Measurements from ENCODE around the gene NCOA3.

The NCOA3 gene

DNA sequence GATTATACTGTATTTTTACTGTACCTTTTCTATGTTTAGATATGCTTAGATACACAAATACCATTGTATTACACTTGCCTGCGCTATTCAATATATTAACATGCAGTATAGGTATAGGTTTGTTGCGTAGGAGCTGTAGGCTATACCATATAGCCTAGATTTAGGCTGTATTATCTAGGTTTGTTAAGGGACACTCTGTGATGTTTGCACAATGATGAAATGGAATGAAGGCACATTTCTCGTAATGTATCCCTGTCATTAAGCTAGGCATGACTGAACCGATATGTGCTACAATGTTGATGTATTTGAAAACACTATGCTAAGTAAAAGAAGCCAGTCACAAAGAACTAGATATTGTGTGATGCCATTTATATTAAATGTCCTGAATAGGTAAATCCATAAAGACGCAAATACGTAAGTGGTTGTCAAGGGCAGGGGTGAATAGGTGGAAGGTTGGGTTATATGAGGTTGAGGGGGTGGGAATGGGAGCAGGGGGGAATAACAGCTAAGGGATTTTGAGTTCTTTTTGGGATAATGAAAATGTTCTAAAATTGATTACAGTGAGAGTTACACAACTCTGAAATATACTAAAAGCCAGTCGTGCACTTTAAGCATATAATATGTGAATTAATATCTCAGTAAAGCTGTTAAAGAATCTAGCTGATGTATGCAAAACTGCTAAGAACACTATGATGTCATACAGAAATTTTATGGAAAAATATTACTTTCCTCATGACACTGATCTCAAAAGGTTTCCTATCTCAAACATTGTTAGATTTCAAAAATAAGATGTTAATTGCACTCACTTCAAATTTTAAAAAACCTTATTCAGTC lies 97.4 kb downstream of the NCOA3 start:
- no peak for DNase-seq (ENCODE audit: low spot score)

DNA sequence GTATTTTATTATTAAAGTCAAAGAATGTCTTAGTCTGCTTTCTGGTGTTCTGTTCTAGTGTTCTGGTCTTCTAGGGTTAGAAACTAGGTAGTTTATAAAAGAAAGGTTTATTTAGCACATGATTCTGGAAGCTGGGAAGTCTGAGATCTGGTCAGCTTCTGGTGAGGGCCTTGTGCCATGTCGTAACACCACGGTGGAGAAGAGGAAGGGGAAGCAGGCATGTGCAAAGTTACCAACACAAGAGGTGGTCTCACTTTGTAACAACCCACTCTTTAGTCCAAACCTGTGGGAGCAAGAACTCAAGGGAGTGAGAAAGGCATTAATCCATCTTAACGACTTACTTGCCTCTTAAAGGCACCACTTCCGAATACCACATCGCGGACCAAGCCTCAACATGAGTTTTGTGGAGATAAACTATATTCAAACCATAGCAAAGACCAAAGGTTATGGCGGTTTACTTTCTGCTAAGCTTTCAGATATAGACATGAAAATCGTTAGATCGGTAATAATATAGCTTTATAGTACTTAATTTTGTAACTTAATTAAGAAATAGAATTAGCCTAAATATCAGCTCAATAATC lies 99.4 kb downstream of the NCOA3 start:
- DNase-seq (ENCODE audit: low spot score) = no peak

GRCh38 chr20:47603260-47603659 lies 101.6 kb downstream of the NCOA3 start:
- DNase-seq (ENCODE audit: low spot score) = no peak

- DNase-seq (ENCODE audit: low spot score) = no peak
Measured at GRCh38 chr20:47605673-47606413, 104.2 kb downstream of the NCOA3 start.

GRCh38 chr20:47606414-47606982 lies 104.8 kb downstream of the NCOA3 start:
- DNase-seq (ENCODE audit: low spot score) = no peak

- no peak for DNase-seq (ENCODE audit: low spot score)
Measured at GRCh38 chr20:47606983-47607613, 105.4 kb downstream of the NCOA3 start.

DNA sequence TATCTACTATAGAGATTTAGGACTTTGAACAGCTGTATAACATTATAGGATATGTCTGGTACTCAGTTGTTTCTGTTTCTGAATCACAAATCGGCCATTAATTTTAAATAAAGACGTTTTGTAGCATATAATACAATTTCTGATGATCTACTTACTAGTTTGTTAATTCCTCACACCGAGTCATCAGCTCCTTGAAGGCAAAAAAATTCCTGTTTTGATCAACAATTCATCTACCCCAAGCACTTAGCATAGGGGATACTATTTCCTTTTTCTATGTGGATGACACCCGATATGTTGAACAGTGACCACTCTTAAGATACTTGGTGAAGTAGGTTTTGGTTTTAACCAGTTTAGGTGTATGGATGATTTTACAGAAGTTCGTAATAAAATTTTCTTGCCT lies 107.3 kb downstream of the NCOA3 start:
- no peak for DNase-seq (ENCODE audit: low spot score)

GRCh38 chr20:47610247-47610944 lies 108.7 kb downstream of the NCOA3 start:
- no peak for DNase-seq (ENCODE audit: low spot score)

DNA sequence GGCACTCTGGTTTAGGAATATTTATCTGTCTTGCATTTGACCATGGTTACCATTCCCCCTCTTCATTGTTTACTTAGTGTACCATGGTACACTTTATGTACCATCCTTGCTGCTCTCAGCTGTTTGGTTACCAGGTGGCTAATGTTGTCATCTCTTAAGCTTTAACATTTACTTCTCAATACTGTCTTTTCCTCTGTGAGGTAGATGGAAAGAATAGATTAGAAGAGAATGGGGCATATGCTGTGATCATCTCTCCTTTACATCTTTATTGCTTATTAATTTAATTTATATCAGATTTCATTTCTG lies 109.2 kb downstream of the NCOA3 start:
- DNase-seq (ENCODE audit: low spot score) = no peak

GRCh38 chr20:47611785-47612184 lies 110.1 kb downstream of the NCOA3 start:
- DNase-seq (ENCODE audit: low spot score) = no peak

- DNase-seq (ENCODE audit: low spot score) = no peak
Measured at GRCh38 chr20:47612670-47613069, 111.0 kb downstream of the NCOA3 start.

DNA sequence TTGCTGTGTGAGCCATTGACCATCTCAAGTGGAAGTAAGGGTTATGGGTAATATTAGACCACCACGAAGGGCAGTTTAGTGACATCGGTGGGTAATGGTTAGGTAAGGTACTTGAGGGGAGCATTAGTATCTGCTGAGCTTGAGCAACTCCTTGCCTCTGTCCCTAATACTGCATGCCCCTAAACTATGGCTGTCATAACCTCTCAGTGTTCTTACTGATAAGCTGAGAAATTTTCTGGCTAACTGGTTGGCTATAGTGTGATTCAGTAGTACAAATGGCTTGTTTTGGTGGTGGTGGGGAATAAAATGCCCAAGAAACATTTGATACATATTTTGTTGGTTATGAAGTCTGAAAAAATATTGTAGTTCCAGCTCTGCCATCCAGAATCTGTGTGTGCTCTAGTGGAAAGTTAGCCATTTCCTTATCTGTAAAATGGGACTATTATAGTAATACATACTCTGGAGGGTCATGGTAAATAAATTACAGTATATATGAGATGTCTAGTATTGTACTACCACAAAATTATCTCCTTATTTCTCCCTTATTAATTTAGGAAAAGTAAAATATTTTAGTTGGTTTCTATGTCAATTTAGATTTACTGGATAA lies 113.1 kb downstream of the NCOA3 start:
- DNase-seq (ENCODE audit: low spot score) = no peak

- no peak for DNase-seq (ENCODE audit: low spot score)
Measured at GRCh38 chr20:47618479-47618878, 116.8 kb downstream of the NCOA3 start.

DNA sequence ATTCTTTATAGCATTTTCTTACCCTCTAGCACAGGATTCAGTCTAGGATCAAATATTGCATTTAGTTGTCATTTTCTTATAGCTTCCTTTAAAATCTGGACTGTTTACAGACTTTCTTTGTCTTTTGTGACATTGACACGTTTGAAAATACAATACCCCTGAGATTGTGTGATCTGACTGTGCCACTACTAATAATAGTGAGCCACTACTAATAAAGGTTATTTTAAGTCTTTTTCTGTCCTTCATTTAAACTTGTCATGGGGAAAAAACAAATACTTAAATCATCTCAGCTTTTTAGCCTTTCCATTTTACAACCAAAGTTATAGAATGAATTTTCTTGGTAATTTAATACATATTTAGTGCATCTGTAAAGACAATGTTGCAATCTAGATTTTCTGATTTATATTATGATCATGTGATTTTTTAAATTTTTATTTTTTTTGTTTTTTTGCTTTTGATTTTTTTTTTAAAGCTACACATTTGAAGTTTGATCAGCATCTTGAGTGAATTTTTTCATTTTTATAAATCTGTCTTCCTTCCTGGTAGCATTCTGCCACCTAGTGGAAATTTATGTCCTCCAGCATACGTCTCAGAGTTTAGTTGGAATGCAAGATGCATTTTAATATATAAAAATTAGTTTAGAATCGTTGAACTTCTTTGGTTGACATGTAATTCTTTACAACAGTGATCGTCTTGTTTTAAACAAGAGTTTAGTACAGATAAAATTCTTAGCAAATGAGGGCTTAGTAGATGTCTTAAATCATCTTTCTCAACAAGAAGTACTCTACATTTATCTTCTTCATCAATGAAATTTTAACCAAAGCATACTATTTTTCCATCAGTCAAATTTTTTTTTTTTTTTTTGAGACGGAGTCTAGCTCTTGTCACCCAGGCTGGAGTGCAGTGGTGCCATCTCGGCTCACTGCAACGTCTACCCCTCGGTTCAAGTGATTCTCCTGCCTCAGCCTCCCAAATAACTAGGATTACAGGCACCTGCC lies 119.4 kb downstream of the NCOA3 start:
- DNase-seq (ENCODE audit: low spot score) = no peak

DNA sequence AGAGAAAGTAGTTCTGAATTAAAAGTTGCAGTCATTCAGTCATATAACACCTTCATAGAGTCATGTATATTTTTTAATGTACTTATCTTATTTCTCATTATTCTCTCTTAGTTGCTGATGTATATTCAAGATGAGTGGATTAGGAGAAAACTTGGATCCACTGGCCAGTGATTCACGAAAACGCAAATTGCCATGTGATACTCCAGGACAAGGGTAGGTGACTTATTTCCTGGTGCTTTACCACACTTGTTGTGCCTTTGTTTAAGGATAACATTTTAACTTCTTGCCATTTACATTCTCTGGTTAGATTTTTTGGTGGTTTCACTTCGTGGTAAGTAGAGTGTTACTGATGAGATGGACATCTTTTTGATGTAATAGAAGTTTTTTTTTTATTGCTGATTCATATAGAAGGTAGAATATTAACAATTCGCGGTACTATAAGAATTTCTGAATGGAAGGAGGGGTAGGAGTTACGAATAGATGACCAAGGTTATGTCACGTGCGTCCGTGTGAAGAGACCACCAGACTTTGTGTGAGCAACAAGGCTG lies 120.5 kb downstream of the NCOA3 start:
- DNase-seq (ENCODE audit: low spot score) = no peak

- no peak for DNase-seq (ENCODE audit: low spot score)
Measured at GRCh38 chr20:47623206-47623605, 121.5 kb downstream of the NCOA3 start.

DNA sequence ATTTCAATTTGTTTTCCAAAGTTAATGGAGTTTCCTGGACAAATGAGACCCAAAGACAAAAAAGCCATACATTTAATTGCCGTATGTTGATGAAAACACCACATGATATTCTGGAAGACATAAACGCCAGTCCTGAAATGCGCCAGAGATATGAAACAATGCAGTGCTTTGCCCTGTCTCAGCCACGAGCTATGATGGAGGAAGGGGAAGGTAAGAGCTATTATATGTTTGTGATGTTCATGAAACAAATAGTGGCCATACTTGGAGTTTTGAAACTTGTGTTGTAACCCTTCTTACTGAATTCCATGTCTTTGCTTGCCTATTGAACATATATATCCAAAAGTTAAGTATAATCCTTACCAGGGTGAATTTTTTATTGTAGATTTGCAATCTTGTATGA lies 125.9 kb downstream of the NCOA3 start:
- DNase-seq (ENCODE audit: low spot score) = no peak

DNA sequence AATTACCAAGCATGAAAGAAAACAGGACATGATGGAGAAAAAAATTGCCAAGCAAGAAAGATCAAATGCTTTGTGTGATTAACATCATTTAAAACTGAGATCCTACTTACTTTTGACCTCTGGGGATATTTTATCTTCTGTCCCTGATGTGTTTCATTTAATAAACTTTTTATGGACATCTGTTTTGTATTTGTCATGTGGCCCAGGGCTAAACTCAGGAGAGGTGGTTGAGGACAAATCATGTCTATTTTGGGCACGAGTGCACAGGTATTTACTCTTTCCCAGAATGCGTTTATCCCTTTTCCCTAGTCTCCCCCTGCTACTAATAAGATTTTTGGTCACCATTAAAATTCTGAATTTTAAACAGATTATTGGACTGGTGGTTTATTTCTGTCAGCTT lies 128.2 kb downstream of the NCOA3 start:
- DNase-seq (ENCODE audit: low spot score) = no peak

DNA sequence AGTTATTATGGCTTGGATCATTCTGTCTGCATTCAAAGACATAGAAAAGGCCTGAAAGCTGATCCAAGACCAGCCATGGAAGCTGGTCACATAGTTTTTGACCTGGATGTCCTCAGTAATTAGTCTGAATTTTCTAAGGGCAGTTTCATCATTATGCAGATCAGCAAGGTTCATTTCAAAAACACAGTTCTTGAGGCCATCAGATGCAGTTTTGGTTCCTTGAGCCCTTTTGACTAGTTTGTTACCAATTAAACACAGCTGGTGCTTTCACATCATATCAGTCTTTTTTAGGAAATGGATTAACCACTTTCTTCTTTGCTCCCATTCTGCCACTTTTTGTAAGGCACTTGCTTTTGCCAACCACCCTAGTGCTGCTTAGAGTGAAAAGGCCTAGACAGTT lies 129.4 kb downstream of the NCOA3 start:
- no peak for DNase-seq (ENCODE audit: low spot score)

GRCh38 chr20:47635256-47635655 lies 133.6 kb downstream of the NCOA3 start:
- DNase-seq (ENCODE audit: low spot score) = no peak

All from D341Med (cell line).